Fibroblast of lung (primary cell): ENCODE measurements around the gene PHF21A. TPM values are rescaled to one million over a fixed set of nuclear protein-coding genes. Genes with fewer than 3 reads are reported as not detected.

ENCODE experiments used
- DNase-seq, 2 donors: peaks; one replicate each; pipeline versions ENCODE4 v3.0.0 to v3.0.0-alpha.2; 2010; ENCODE audit warnings: low read depth in 2 of 2
- H2AFZ ChIP-seq: 2 replicates; pipeline ENCODE4 v1.5.1; 2012; ENCODE audit warnings: low read length, control low read depth, inconsistent platforms
- H3K27ac ChIP-seq: 2 replicates; pipeline ENCODE4 v1.5.1; 2011; ENCODE audit warnings: low read length, control low read depth; ENCODE audit not compliant: insufficient read depth
- H3K27me3 ChIP-seq: 2 replicates; pipeline ENCODE4 v1.5.1; 2011; ENCODE audit warnings: mild to moderate bottlenecking, low read length; ENCODE audit not compliant: control insufficient read depth, insufficient read depth
- H3K36me3 ChIP-seq: 2 replicates; pipeline ENCODE4 v1.5.1; 2011; ENCODE audit warnings: low read length; ENCODE audit not compliant: control insufficient read depth, insufficient read depth
- H3K4me1 ChIP-seq: 2 replicates; pipeline ENCODE4 v1.5.1; 2011; ENCODE audit warnings: low read length; ENCODE audit not compliant: control insufficient read depth, insufficient read depth; ENCODE audit errors: extremely low read depth
- H3K4me2 ChIP-seq: 2 replicates; pipeline ENCODE4 v1.5.1; 2011; ENCODE audit warnings: low read length, control low read depth; ENCODE audit not compliant: insufficient read depth; ENCODE audit errors: extremely low read depth
- H3K4me3 ChIP-seq, 4 experiments: fragments of 200-600 bp in 1 of 4; sonication (generic) in 1 of 4; replicated peaks in 1 of 4; 2 replicates each; pipeline ENCODE4 v1.5.1; 2011 to 2016; ENCODE audit warnings: low read length in 4 of 4, low read depth in 3 of 4, mild to moderate bottlenecking in 3 of 4, control low read depth in 2 of 4, inconsistent platforms in 1 of 4, mixed read lengths in 1 of 4; ENCODE audit not compliant: insufficient read depth in 1 of 4; ENCODE audit errors: control extremely low read depth in 1 of 4
- H3K79me2 ChIP-seq: 2 replicates; pipeline ENCODE4 v1.5.1; 2012; ENCODE audit warnings: mild to moderate bottlenecking, low read length, inconsistent platforms; ENCODE audit not compliant: control insufficient read depth, insufficient read depth
- H3K9ac ChIP-seq: 2 replicates; pipeline ENCODE4 v1.5.1; 2011; ENCODE audit warnings: mild to moderate bottlenecking, low read length, control low read depth; ENCODE audit not compliant: insufficient read depth
- H3K9me3 ChIP-seq: 2 replicates; pipeline ENCODE4 v1.5.1; 2012; ENCODE audit warnings: low read depth, low read length; ENCODE audit not compliant: control insufficient read depth, insufficient read depth
- H4K20me1 ChIP-seq: 2 replicates; pipeline ENCODE4 v1.5.1; 2011; ENCODE audit warnings: low read length; ENCODE audit not compliant: control insufficient read depth, insufficient read depth; ENCODE audit errors: extremely low read depth
- CTCF ChIP-seq, 2 donors: IDR thresholded peaks in 1 of 2; conservative IDR thresholded peaks in 1 of 2; 1 replicate in 1 of 2; 2 replicates in 1 of 2; pipeline ENCODE4 v1.5.1; 2011 to 2012; ENCODE audit warnings: low read length in 2 of 2, control low read depth in 1 of 2, inconsistent platforms in 1 of 2, low read depth in 1 of 2, mild to moderate bottlenecking in 1 of 2
- EZH2 ChIP-seq: IDR thresholded peaks from 2 replicates; pipeline ENCODE4 v1.5.1; 2012; ENCODE audit warnings: low read length, control low read depth, mild to moderate bottlenecking; ENCODE audit errors: missing control alignments
- polyA plus RNA-seq, 2 donors: library from polyadenylated mRNA; depleted of rRNA in 1 of 2; stranded (reverse) in 1 of 2; unstranded in 1 of 2; fragments of >200 nt; gene quantifications; 2 replicates each; pipeline ENCODE4 v1.2.1, GENCODE V29; 2011 to 2012; ENCODE audit warnings: missing spikeins in 1 of 2
- total RNA-seq: library from RNA; depleted of rRNA; stranded (reverse); fragments of >200 nt; gene quantifications from 2 replicates; pipeline ENCODE4 v1.2.1, GENCODE V29; 2014

The PHF21A gene
- total and polyA plus RNA-seq, 2 donors (not counting 1 experiment from before 2014, with no cell fraction given) = 18.5 to 21.0 TPM

GRCh38 chr11:45885274-45885920 lies 235.9 kb downstream of the PHF21A start, which contains the start of gene MAPK8IP1:
TSS of gene MAPK8IP1 (plus strand) at chr11:45885651. CDS start at chr11:45885821, 170 bp downstream.
- H3K27ac ChIP-seq = no peak within 1 kb of the TSS
- H3K36me3 ChIP-seq = peaks cover 2% of the 10 kb centered on the region
- H3K9me3 ChIP-seq = no peaks in the 10 kb centered on the region
- peak in 1 of 2 donors; percentile 17 for DNase-seq
- no peak within 1 kb of the TSS for H3K9ac ChIP-seq
- H3K4me3 ChIP-seq = peak within 1 kb of the TSS in 2 of 4 experiments; percentile 17 to 45
- no peak within 1 kb of the TSS for H2AFZ ChIP-seq
- no peaks in the 10 kb centered on the region for H3K27me3 ChIP-seq
- H3K79me2 ChIP-seq = no peaks in the 10 kb centered on the region
- no peaks in the 10 kb centered on the region for H3K4me1 ChIP-seq
- H4K20me1 ChIP-seq = peaks cover 3% of the 10 kb centered on the region
- TF ChIP-seq EZH2 (no peak), CTCF (conservative IDR thresholded peaks at IDR 0.05 in 1 of 2, IDR thresholded peaks at IDR 0.05 in 1 of 2; ENCODE audit: low read depth in 1 of 2, low read length in 2 of 2) (no peak)
- peak within 1 kb of the TSS; percentile 54 for H3K4me2 ChIP-seq

GRCh38 chr11:45884596-45885185 lies 236.6 kb downstream of the PHF21A start:
- no peak for TF ChIP-seq EZH2
- no peak for TF ChIP-seq CTCF (conservative IDR thresholded peaks at IDR 0.05 in 1 of 2, IDR thresholded peaks at IDR 0.05 in 1 of 2; ENCODE audit: low read depth in 1 of 2, low read length in 2 of 2)
- Histone ChIP-seq H3K27ac (no peak overlapping the region), H3K9me3 (no peaks in the 10 kb centered on the region), H2AFZ (no peak overlapping the region), H3K79me2 (no peaks in the 10 kb centered on the region), H3K4me3 (no peak overlapping the region), H4K20me1 (peaks cover 3% of the 10 kb centered on the region), H3K4me2 (no peak overlapping the region), H3K36me3 (peaks cover 2% of the 10 kb centered on the region), H3K4me1 (no peaks in the 10 kb centered on the region), H3K27me3 (no peaks in the 10 kb centered on the region), H3K9ac (no peak overlapping the region)
- DNase-seq = no peak

Other genes with a start within 250 kb of the PHF21A start
- 6.6 and 7.4 TPM in 2 replicates for gene MAPK8IP1, start 235.8 kb downstream of the PHF21A start, total RNA-seq
- gene MAPK8IP1, start 235.8 kb downstream of the PHF21A start, polyA plus RNA-seq = 3.8 and 5.7 TPM in 2 replicates
- 0.77 and 0.83 TPM in 2 replicates for gene FREY1, start 214.2 kb downstream of the PHF21A start, total RNA-seq
- 0.11 TPM in 1 of 2 replicates, not detected in the other for gene FREY1, start 214.2 kb downstream of the PHF21A start, polyA plus RNA-seq
- 31.8 and 44.4 TPM in 2 replicates for gene PEX16, start 203.6 kb downstream of the PHF21A start, total RNA-seq
- gene PEX16, start 203.6 kb downstream of the PHF21A start, polyA plus RNA-seq = 11.0 and 13.8 TPM in 2 replicates
- gene LARGE2, start 198.8 kb downstream of the PHF21A start, total RNA-seq = not detected in 2 replicates
- gene LARGE2, start 198.8 kb downstream of the PHF21A start, polyA plus RNA-seq = not detected in 2 replicates
- 14.4 and 28.4 TPM in 2 replicates for gene CREB3L1, start 156.2 kb upstream of the PHF21A start, total RNA-seq
- 18.8 and 31.2 TPM in 2 replicates for gene CREB3L1, start 156.2 kb upstream of the PHF21A start, polyA plus RNA-seq
- gene DGKZ, start 226.0 kb upstream of the PHF21A start, total RNA-seq = 24.9 and 35.5 TPM in 2 replicates
- 16.4 and 26.1 TPM in 2 replicates for gene DGKZ, start 226.0 kb upstream of the PHF21A start, polyA plus RNA-seq